DMS79 treated with DMSO at 0.1 percent for 48 hours (cell line): Measurements from ENCODE around the gene SRMS.

Source experiments
- DNase-seq: peaks from one replicate; lab custom pipeline; 2025; lab: John Stamatoyannopoulos, UW

SRMS gene

DNA sequence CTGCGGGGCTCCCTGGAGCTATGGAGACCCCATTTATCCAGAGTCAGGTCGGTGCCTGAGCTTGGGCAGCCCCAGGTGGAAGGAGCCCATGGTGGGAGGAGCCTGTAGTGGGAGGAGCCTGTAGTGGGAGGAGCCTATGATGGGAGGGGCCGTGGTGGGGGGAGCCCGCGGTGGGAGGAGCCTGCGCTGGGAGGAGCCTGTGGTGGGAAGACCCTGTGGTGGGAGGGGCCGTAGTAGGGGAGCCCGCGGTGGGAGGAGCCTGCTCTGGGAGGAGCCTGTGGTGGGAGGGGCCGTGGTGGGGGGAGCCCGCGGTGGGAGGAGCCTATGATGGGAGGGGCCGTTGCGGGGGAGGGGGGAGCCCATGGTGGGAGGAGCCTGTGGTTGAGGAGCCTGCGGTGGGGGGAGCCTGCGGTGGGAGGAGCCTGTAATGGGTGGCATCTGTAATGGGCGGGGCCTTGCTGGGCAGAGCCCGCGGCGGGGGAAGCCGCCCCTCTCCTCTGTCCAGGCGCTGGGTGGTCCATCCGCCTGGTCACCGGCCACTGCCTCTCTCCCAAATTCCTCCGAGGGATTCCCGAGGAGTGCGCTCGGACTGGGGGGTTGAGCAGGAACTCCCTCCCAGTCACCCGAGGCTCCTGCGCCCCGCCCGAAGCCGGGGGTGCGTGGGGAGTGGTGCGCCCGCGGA lies 5.8 kb upstream of the SRMS start:
- peak; percentile 39 for DNase-seq

GRCh38 chr20:63552481-63553249 lies 5.1 kb upstream of the SRMS start:
- DNase-seq, result no peak

- DNase-seq, result no peak
Observed at GRCh38 chr20:63551068-63551467, 3.5 kb upstream of the SRMS start.

DNA sequence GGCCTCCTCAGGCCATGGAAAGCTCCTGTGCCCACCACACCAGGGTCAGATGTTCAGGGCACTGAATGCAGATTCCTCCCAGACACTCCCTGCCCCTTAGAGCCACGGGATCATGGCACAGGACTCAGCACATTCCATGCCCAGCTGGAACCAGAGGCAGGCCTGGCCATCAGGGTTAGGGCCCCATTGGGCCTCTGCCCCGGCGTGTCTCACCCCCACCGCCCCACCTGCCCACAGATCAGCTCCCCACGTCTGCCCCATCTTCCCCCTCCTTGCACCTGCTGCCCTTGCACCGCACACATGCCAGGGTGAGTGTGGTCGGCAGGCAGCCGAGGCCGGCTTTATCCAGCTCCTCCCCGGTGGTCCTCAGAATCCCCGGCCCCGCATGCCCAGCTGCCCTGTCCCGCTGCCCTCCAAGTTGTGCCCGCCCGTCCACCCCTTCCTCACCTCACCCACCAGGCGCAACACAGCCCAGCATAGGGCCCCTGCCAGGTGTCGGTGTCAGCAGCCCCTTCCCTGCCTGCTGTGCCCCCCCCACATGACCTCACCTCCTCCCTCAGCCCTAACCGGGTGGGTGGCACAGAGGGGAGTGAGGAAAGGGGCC lies 2.2 kb upstream of the SRMS start:
- no peak for DNase-seq

GRCh38 chr20:63549019-63549418 lies 1.5 kb upstream of the SRMS start:
- no peak for DNase-seq

DNA sequence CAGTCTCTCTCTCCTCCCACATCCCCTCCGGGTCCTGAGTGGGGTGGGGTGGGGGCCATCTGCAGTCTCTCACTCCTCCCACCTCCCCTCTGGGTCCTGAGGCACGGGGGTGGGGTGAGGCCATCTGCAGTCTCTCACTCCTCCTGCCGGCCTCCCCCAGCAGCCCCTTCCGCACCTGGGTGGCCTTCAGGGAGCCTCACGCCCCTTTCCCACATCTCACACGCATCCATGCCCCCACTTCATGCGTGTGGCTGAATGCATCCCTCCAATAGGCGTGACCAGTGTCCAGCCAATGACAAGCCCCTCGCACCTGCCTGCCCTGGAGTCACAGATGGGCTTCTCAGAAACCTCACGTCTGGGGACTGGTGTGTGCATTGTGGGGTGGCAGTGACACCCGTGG lies 993 bp upstream of the SRMS start:
- no peak for DNase-seq

DNA sequence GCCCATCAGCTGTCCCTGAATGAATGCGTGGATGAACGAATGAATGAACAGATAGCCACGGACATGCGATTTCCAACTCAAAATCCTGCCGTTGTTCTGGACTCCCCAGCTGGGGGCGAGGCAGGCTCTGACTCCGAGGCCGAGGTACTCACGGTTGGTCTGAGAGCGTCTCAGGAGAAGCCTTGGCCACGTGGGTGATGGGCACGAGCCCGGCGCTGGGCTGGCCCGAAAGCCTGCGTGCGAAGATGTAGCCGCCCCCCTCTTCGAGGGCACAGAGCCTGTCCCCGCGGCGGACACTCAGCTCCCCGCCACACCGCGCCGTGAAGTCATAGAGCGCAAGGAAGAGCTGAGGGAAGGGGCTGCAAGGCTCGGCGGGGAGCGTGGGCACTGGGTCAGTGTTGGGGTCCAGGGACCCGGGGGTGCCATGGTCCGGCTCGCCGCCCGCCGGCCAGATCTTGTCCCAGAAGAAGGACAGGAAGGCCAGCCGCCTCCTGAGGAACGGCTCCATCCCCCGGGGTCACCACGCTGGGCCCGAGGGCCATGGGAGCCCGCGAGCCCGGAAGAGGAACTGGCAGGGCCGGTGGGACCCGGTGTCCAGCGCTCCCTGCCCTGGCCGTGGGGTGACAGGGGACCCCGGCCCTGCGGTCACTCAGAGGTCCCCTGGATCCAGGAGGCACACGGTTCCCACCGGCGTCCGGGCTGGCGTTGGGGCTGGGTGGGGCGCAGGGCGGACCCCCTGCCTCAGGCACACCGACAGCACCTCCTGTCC lies 409 bp downstream of the SRMS start:
- DNase-seq, result no peak

DNA sequence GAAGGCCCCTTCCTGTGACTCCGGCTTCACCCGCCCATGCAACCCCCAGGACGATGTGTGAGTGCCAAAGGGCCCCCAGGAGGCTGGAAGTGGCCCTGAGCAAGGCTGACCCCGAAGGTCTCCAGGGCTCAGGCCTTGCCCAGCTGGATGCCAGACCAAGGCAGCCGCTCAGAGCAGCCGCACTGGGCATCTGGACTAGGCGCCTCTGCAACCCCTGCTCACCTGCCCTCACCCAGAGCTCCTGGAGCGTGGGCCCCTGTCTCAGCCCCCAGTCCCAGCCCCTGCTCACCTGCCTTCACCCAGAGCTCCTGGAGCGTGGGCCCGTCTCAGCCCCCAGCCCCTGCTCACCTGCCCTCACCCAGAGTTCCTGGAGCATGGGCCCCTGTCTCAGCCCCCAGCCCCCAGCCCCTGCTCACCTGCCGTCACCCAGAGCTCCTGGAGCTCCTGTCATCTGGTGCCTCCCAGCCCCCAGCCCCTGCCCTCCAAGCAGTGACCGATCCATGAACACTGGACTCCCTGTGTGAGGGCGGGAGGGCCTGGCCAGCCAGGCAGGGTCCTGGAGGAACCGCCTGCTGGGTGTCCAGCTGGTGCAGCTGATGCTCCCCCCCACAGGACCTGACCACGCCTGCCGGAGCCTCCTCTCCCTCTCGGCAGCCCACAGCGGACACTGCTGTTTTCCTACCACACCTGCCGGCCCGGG lies 1.1 kb downstream of the SRMS start:
- DNase-seq, result no peak

GRCh38 chr20:63545814-63546213 lies 1.7 kb downstream of the SRMS start:
- DNase-seq, result no peak

GRCh38 chr20:63544958-63545516 lies 2.5 kb downstream of the SRMS start:
- DNase-seq, result no peak

DNA sequence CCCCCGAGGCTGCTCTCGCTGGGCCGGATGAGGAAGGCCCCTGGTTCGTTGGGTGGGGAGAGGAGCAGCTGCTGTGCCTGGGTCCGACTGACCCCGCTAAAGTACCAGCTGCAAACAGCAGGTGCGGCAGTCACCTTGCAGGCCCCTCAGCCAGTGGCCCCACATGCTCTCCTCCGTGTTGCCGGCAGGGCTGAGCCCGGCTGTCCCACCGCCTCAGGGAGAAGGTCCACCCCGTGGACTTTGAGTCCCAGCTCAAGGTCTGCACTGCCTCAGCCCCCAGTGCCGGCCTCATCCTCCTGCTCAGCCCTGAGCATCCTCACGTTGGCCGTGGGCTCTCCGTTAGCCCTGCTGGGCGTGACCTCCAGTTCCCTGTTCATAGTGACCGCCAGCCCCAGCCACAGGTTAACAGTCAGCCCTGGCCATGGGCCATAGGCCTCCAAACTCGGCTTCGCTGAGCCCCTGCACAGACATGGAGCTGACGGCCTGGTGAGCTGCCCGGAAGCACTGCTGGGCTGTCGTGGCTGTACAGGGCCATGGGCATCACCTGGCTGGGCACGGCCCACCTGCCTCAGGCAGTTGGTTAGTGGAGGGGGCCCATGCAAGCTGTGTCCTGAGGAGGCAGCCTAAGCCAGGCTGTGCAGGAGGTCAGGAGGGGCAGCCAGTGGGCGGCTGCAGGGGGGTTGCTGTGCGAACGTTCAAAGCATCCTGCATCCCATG lies 3.1 kb downstream of the SRMS start:
- no peak for DNase-seq

DNA sequence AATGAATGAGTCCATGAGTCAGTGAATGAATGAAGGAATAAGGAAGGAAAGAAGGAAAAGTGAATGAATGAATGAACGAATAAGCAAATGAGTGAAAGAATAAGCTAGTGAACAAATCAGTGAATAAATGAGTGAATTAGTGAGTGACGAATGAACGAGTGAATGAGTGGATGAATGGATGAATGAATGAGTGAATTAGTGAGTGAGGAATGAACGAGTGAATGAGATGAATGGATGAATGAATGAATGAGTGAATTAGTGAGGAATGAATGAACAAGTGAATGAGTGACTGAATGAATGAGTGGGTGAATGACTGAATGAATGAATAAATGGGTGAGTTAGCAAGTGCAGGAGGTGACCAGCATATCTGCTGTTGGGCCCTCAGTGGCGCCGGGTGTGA lies 3.8 kb downstream of the SRMS start:
- no peak for DNase-seq

GRCh38 chr20:63543131-63543530 lies 4.4 kb downstream of the SRMS start:
- DNase-seq, result no peak

DNA sequence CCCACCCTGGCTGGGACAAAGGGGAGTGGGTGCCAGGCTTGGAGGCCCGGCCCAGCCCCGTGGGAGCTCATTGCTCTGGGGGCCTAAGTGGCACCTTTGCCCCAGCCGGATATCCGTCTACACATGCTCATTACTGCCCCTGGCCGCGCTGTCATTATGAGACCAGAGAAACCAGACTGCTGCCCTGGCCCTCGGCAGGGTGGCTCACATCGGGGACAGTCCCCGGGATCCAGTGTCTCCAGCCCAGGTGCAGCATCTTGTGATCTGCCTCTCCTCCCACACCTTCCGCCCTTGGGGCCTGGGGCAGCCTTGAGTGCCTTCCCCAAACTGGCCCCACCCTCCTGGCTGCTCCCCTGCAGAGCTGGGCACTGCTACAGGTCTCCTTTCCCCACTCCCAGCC lies 4.9 kb downstream of the SRMS start:
- DNase-seq, result no peak

DNA sequence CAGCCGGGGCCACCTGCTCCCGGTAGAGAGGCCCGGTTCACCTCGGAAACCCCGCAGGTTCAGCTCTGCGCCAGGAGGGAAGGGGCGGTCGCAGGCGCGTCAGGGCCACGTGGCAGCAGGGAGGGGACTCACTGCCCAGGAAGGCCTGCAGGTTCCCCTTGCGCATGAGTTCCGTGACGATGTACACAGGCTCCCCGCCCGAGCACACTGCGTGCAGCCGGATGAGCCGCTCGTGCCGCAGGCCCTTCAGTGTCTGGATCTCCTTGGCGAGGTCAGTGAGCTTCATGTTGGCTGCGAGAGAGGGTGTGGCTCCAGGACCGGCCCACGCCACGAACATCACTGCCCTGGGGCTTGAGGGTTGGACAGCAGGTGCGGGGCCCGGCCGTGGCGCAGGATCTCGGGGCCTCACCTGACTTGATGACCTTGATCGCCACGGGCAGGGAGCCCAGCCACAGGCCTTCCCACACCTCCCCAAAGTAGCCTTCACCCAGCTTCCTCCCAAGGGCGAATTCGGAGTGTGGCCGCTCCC lies 5.5 kb downstream of the SRMS start:
- DNase-seq, result no peak

GRCh38 chr20:63541371-63541770 lies 6.2 kb downstream of the SRMS start:
- DNase-seq, result no peak

GRCh38 chr20:63540417-63541186 lies 6.9 kb downstream of the SRMS start:
- DNase-seq, result no peak

DNA sequence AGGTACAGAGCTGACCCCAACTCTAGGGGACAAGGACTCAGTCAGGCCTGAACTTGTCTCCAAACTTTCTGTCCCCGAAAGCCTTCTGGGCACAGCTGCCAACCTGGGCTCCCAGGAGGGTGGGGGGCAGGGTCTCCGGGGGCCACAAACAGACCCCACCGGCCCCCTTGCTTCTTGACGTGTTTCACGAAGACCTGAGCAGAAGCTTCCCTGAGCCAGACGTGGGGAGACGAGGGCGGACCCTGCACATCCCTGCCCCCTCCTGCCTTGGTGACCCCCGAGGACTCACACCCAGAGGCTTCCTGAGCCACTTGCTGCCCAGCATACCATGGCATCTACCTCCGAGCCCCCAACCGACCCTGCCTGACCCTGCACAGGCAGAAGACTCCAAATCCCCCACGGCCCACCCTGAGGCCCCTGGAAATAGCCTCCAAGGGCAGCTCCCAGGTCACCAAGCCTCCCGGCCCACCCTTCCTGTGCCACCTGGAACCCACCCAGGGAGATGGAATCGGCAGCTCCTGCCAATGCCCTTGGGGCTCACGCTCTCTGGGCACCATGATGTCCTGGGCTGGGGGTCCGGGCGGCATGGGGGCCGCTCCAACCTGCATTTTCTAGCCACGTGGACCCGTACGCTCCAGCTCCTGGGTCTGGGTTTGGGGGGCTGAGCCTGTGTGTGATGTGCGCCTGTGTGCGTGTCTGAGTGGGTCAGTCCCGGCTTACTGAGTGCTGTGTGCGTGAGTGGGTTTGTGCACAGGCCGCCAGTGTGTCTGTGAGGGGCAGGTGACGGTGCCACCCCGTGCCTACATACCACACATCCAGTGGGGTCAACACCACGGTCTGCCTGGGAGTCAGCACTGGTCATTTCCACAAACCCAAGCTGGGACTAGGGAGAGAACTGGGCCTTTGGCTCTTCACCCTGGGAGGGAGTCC lies 7.8 kb downstream of the SRMS start:
- DNase-seq, result no peak

DNA sequence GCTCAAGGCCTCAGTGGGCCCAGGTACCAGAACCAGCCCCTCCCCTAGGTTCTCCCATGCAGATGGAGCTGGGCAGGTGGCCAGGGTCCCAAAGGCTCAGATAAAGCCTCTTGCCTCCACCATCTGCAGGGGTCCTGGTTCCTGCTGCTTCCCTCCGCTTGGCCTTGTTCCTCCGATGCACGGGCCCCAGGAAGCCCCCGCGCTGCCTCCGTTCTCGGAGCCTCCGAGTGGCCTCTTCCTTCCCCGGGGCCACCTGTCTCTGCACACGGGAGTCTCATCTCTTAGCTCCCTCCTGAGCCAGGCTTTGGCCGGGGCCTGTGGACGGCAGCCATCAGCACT lies 8.5 kb downstream of the SRMS start:
- no peak for DNase-seq
